OCI-LY7 (cell line): Measurements from ENCODE around the gene ASB10. TPM values are rescaled to one million over a fixed set of nuclear protein-coding genes. Genes with fewer than 3 reads are reported as not detected.

ENCODE experiments used
- BruUV-seq: library from RNA; stranded (reverse); fragments of 400-500 nt; replicated peaks from 2 replicates; lab custom pipeline; 2021; lab: Mats Ljungman, UMichigan
- CTCF ChIA-PET: fragments of 300-600 bp; sonication (Branson Sonifier 250); formaldehyde crosslinking; loops from one replicate; lab custom pipeline; 2022; ENCODE audit warnings: antibody characterized with exemption; ENCODE audit not compliant: unreplicated experiment; lab: Charles Lee
- POLR2A ChIA-PET: fragments of 300-600 bp; sonication (Branson Sonifier 250); formaldehyde crosslinking; loops from one replicate; lab custom pipeline; 2022; ENCODE audit warnings: antibody characterized with exemption; lab: Charles Lee
- DNase-seq: peaks from one replicate; pipeline ENCODE4 v3.0.0-alpha.2; 2015; ENCODE audit warnings: low spot score
- H2AFZ ChIP-seq: fragments of 200-600 bp; sonication (generic), shearing (Covaris generic); 2 replicates; pipeline ENCODE4 v1.6.1; 2014; ENCODE audit warnings: mild to moderate bottlenecking, antibody characterized with exemption, low read length, moderate library complexity
- H3K27ac ChIP-seq: fragments of 200-600 bp; sonication (generic); 2 replicates; pipeline ENCODE4 v1.5.1; 2014; ENCODE audit warnings: mixed run types, low read depth, mild to moderate bottlenecking, moderate library complexity, low read length, inconsistent platforms; ENCODE audit not compliant: poor library complexity, severe bottlenecking
- H3K36me3 ChIP-seq: fragments of 200-600 bp; sonication (generic); 2 replicates; pipeline ENCODE4 v1.6.1; 2014; ENCODE audit warnings: mild to moderate bottlenecking, antibody characterized with exemption, low read length, moderate library complexity, mixed read lengths; ENCODE audit not compliant: insufficient read depth
- H3K4me1 ChIP-seq: fragments of 200-600 bp; sonication (generic); 2 replicates; pipeline ENCODE4 v1.5.1; 2014; ENCODE audit warnings: mild to moderate bottlenecking, low read length; ENCODE audit not compliant: insufficient read depth, poor library complexity, severe bottlenecking
- H3K4me2 ChIP-seq: fragments of 200-600 bp; sonication (generic); 2 replicates; pipeline ENCODE4 v1.6.1; 2014; ENCODE audit warnings: mild to moderate bottlenecking, low read length
- H3K4me3 ChIP-seq: fragments of 200-600 bp; sonication (generic); 2 replicates; pipeline ENCODE4 v1.5.1; 2014; ENCODE audit warnings: mild to moderate bottlenecking, low read depth, low read length; ENCODE audit not compliant: poor library complexity, severe bottlenecking
- H3K79me2 ChIP-seq: fragments of 200-600 bp; sonication (generic); 2 replicates; pipeline ENCODE4 v1.6.1; 2016; ENCODE audit warnings: low read depth, mild to moderate bottlenecking, low read length, moderate library complexity, mixed read lengths; ENCODE audit not compliant: insufficient read depth
- H3K9me2 ChIP-seq: fragments of 200-600 bp; sonication (generic); 2 replicates; pipeline ENCODE4 v1.6.1; 2016; ENCODE audit warnings: mild to moderate bottlenecking, low read length, mixed read lengths; ENCODE audit not compliant: insufficient read depth
- H3K9me3 ChIP-seq: fragments of 200-600 bp; sonication (generic); 2 replicates; pipeline ENCODE4 v1.6.1; 2014; ENCODE audit warnings: mild to moderate bottlenecking, mixed run types, low read length, mixed read lengths
- H4K20me1 ChIP-seq: fragments of 200-600 bp; sonication (generic); 2 replicates; pipeline ENCODE4 v1.6.1; 2014; ENCODE audit warnings: mild to moderate bottlenecking, antibody characterized with exemption, low read length, moderate library complexity, mixed read lengths; ENCODE audit not compliant: insufficient read depth
- EZH2phosphoT487 ChIP-seq: fragments of 200-600 bp; sonication (generic); IDR thresholded peaks from 2 replicates; pipeline ENCODE4 v1.6.1; 2018; ENCODE audit warnings: low read depth, borderline replicate concordance, mild to moderate bottlenecking, mixed run types, antibody characterized with exemption, low read length, moderate library complexity, mixed read lengths
- intact Hi-C: fragments of 100-400 bp; cut with micrococcal nuclease; formaldehyde crosslinking; loops from one replicate; pipeline ENCODE4 v1.10.0; 2022; ENCODE audit not compliant: unreplicated experiment
- total RNA-seq, 2 experiments: library from RNA; depleted of rRNA in 1 of 2; stranded (reverse); fragments of >200 nt in 1 of 2; shearing (Covaris generic) in 1 of 2; gene quantifications; 2 replicates each; pipeline ENCODE4 v1.2.3, GENCODE V29; 2014 to 2022
- TF ChIP-seq, protein P1 (sequence below): fragments of 200-600 bp; sonication (generic); conservative IDR thresholded peaks from 2 replicates; pipeline ENCODE4 v1.5.1; 2014; ENCODE audit warnings: mild to moderate bottlenecking, antibody characterized with exemption, low read length, moderate library complexity, mixed read lengths

The ASB10 gene
- total RNA-seq, 2 experiments from 2014 or later = not detected

DNA sequence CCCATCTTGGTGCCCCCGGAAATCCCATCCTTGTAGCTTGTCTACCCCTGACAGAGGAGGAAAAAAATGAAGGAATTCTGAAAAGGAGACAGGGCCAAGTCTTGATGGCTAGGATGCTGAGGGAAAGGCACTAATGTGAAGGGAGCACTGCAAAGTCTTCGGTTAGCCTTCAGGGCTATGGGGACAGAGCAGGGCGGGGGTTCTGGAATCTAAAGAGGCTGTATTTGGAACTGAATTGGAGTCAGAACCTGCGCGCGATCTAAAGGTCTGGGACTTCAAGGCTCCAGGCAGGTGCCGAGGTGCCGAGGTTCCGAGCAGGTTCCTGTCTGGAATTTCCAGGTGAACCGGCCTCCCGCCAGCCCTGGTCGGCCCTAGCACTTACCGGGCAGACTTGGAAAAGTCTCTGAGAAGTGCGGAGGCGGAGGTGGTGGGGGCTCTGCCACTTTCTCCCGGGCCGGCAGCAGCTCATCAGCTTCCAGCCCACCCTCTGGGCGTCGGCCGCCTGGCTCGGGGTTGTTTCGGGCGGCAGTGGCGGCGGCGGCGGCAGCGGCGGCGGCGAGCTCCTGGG lies 20.3 kb downstream of the ASB10 start:
- no peaks in the 10 kb centered on the region for H3K9me2 ChIP-seq
- no peak overlapping the region for H3K4me3 ChIP-seq
- no peak overlapping the region for H3K27ac ChIP-seq
- ChIA-PET CTCF (no interaction called here), POLR2A (no interaction called here)
- TF ChIP-seq, protein P1, sequence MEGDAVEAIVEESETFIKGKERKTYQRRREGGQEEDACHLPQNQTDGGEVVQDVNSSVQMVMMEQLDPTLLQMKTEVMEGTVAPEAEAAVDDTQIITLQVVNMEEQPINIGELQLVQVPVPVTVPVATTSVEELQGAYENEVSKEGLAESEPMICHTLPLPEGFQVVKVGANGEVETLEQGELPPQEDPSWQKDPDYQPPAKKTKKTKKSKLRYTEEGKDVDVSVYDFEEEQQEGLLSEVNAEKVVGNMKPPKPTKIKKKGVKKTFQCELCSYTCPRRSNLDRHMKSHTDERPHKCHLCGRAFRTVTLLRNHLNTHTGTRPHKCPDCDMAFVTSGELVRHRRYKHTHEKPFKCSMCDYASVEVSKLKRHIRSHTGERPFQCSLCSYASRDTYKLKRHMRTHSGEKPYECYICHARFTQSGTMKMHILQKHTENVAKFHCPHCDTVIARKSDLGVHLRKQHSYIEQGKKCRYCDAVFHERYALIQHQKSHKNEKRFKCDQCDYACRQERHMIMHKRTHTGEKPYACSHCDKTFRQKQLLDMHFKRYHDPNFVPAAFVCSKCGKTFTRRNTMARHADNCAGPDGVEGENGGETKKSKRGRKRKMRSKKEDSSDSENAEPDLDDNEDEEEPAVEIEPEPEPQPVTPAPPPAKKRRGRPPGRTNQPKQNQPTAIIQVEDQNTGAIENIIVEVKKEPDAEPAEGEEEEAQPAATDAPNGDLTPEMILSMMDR = no peak
- no peak for TF ChIP-seq EZH2phosphoT487
- no TSS peak for BruUV-seq
- H3K9me3 ChIP-seq = no peaks in the 10 kb centered on the region
- H3K79me2 ChIP-seq = no peaks in the 10 kb centered on the region
- no peak for DNase-seq
- no peaks in the 10 kb centered on the region for H3K36me3 ChIP-seq
- H2AFZ ChIP-seq = no peak overlapping the region
- H3K4me2 ChIP-seq = no peak overlapping the region
- no peaks in the 10 kb centered on the region for H3K4me1 ChIP-seq
- intact Hi-C loops = no loop called here
- H4K20me1 ChIP-seq = no peaks in the 10 kb centered on the region

DNA sequence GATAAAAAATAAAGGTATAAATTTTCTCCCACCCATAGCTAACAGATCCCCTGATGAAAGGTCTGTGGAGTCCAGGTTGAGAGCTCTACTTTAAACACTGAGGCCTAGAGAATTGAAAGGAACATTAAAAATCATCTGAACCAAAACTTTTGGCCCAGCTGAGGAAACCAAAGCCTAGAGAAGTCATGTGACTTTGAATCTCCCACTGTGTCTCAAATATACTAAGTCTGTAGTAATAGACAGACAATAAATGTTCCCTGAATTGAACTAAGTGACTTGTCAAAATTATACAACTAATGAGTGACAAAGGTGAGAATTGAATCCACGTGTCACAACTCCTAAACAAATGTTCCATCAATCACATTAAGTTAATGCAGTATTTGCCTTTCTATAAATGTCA lies 25.3 kb downstream of the ASB10 start:
- no peak overlapping the region for H2AFZ ChIP-seq
- no peak overlapping the region for H3K27ac ChIP-seq
- ChIA-PET POLR2A (no interaction called here), CTCF (no interaction called here)
- intact Hi-C loops = no loop called here
- H4K20me1 ChIP-seq = no peaks in the 10 kb centered on the region
- H3K9me3 ChIP-seq = no peaks in the 10 kb centered on the region
- no peaks in the 10 kb centered on the region for H3K9me2 ChIP-seq
- no peaks in the 10 kb centered on the region for H3K36me3 ChIP-seq
- no TSS peak for BruUV-seq
- H3K4me1 ChIP-seq = no peaks in the 10 kb centered on the region
- TF ChIP-seq EZH2phosphoT487 = no peak
- no peak for DNase-seq
- H3K79me2 ChIP-seq = no peaks in the 10 kb centered on the region
- no peak overlapping the region for H3K4me3 ChIP-seq
- no peak overlapping the region for H3K4me2 ChIP-seq

DNA sequence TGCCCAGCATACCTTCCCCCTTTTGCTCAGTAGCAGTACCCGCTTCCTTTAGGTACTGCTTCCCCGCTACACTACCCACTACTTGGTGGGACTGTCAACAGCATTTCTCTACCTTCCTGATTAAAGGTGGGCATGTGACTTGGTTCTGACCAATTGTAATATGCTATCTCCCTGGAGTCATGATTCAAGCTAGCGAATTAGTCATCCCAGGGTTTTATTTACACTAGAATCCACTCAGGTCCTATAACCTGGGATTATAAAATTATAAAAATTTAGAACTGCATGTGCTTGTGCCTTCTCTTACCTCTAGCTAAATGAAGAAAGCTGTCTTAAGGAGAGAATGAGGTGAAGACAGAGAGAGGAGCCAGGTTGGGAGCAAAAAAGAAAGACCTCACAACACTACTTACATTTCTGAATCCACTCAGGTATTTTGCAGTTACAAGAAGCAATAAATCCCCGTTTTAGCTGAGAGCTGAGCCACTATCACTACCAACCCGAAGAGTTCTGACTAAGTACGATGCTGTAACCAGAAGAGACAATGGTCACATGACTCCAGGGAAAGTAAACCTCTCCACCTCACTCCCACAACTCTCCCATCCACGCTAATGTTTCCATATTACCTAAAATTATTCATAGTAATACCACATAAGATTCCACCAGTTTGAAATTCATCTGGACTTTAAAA lies 29.3 kb downstream of the ASB10 start:
- ChIA-PET POLR2A (no interaction called here), CTCF (no interaction called here)
- no peak overlapping the region for H3K4me2 ChIP-seq
- no peak for TF ChIP-seq EZH2phosphoT487
- TF ChIP-seq, protein P1 = no peak
- no peak overlapping the region for H3K27ac ChIP-seq
- DNase-seq = no peak
- no peaks in the 10 kb centered on the region for H3K79me2 ChIP-seq
- H2AFZ ChIP-seq = no peak overlapping the region
- intact Hi-C loops = loop anchor here (10.0 kb wide), 1 partner anchor 63 kb away; no protein-coding TSS in a partner anchor
- no peaks in the 10 kb centered on the region for H3K36me3 ChIP-seq
- H3K4me3 ChIP-seq = no peak overlapping the region
- no peaks in the 10 kb centered on the region for H4K20me1 ChIP-seq
- no peaks in the 10 kb centered on the region for H3K9me2 ChIP-seq
- no peaks in the 10 kb centered on the region for H3K9me3 ChIP-seq
- H3K4me1 ChIP-seq = no peaks in the 10 kb centered on the region
- BruUV-seq = no TSS peak
